Vagina (tissue), 2 donors: ENCODE results near the gene C1QL1.

Experiments used
- CTCF ChIP-seq, 3 experiments: fragments of 450-650 bp in 2 of 3; fragments of 200-600 bp in 1 of 3; sonication (generic) in 1 of 3; IDR thresholded peaks; one replicate each; pipeline ENCODE4 v1.5.1; 2017 to 2019; ENCODE audit warnings: antibody characterized with exemption in 3 of 3, mild to moderate bottlenecking in 2 of 3, moderate library complexity in 2 of 3
- POLR2A ChIP-seq, 2 donors: fragments of 450-650 bp; IDR thresholded peaks; one replicate each; pipeline ENCODE4 v1.6.1; 2017; ENCODE audit warnings: antibody characterized with exemption in 2 of 2, mild to moderate bottlenecking in 2 of 2, moderate library complexity in 2 of 2

- no peak for TF ChIP-seq POLR2A (IDR thresholded peaks at IDR 0.05)
- no peak for TF ChIP-seq CTCF (IDR thresholded peaks at IDR 0.05)
Measured at GRCh38 chr17:44917456-44917855, 50.6 kb downstream of the C1QL1 start.
